ENCODE data around the gene TFPT.

The TFPT gene

DNA sequence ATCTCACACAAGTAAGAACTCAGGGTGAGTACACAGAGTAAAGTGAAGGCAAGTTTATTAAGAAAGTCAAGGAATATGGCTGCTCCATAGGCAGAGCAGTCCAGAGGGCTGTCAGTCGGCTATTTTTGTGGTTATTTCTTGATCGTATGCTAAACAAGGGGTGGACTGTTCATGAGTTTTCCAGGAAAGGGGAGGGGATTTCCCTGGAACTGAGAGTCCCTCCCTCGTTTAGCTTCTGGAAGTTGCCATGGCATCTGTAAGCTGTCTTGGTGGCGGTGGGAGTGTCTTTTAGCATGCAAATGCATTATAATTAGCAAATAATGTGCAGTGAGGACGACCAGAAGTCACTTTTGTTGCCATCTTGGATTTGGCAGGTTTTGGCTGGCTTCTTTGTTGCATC lies 46.0 kb downstream of the TFPT start:
- no peak for DNase-seq

DNA sequence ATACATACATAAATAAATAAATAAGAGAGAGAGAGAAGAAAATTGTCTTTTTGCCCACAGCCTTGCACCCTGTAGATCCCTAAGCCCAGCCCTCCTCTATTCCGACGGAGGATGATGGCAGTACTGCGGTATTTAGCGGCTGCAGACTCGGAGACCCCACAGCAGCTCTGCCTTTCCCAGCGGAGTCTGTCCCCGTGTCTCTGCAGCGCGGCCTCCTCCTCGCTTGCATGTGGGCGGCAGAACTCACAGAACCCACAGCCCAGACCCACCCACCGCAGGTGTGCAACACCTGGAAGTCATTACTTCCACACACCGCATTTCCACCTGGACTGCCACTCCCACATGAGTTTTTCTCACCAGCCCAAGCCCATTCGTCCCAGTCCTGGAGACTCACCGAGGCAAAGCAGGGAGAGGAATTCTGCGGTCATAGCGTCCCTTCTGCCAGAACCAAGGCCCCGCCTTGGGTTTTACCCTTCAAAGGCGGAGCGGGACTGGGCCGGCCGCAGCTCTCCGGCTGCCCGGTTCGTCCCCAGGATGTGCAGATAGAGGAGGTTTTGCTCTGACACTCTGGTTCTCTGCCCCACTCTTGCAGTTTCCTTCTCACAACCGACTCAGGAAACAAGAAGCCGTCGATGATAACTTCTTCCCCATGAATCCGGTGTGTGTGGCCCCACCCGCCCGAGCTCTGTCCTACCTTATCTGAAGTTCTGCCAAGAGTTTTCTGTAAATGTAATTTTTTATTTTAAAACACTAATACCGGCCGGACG lies 51.9 kb downstream of the TFPT start, which contains the start of gene VSTM1:
Gene VSTM1, minus strand, starts transcription at position 548 of the 767 bp plus-strand sequence. Its CDS starts 120 bp downstream, at position 428.
- no peak for DNase-seq

- no peak for DNase-seq
Measured at GRCh38 chr19:54062643-54063042, 52.8 kb downstream of the TFPT start.

Measured in NCI-H1048 (cell line).